AG08396 (cell line): ENCODE results near the gene ROCK2.

Source experiments
- DNase-seq: peaks from one replicate; pipeline ENCODE4 v3.0.0; 2012; ENCODE audit warnings: low spot score, mixed read lengths

ROCK2 gene

DNA sequence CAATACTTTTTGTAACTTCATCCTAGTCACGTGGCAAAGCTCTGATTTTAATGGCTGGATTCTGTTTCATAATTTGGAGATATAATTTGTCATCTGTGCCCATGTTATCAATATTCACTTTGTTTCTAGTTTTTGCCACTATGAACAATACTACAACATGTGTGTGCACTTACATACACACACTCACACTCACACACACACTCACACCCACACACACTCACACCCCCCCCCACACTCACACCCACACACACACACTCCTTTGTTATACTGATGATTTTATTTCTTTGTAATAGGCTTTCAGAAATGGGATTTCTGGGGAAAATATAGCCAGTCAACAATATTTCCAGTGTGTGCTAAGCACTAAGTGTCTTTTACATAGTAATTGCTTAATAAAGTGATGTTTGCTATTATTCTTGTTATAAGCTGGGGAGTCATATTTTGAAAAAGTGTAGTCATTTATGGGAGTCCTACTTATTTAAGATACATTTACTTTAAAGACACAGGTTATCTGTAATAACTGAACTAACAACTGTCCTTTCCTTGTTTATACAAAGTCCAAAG lies 22.8 kb upstream of the ROCK2 start:
- no peak for DNase-seq

GRCh38 chr2:11366326-11366741 lies 21.9 kb upstream of the ROCK2 start:
- no peak for DNase-seq

- no peak for DNase-seq
These were observed 20.9 kb upstream of the ROCK2 start for GRCh38 chr2:11365096-11365879.

- no peak for DNase-seq
These were observed 20.1 kb upstream of the ROCK2 start for GRCh38 chr2:11364565-11364887.

GRCh38 chr2:11363868-11364564 lies 19.6 kb upstream of the ROCK2 start:
- DNase-seq, result no peak

DNA sequence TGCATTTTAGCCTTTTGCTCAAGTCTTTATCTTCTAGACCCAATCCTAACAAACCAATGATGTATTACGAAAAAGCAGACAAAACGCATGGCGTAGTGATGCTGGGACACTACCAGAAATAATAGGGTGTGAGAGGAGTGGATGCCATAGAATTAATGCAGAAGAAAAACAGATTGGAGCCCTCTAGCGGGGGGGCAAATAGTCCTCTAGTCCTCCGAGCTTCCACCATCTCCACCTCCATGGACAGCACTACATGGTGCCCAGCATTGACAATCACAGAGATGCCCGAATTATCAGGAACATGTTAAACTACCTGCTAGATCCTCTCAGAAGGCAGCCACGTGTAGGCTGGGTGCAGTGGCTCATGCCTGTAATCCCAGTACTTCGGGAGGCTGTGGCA lies 15.4 kb upstream of the ROCK2 start:
- no peak for DNase-seq

- DNase-seq, result peak; percentile 42
These were observed 13.1 kb upstream of the ROCK2 start for GRCh38 chr2:11357428-11357972.

- DNase-seq, result no peak
These were observed 12.3 kb upstream of the ROCK2 start for GRCh38 chr2:11356764-11357163.

DNA sequence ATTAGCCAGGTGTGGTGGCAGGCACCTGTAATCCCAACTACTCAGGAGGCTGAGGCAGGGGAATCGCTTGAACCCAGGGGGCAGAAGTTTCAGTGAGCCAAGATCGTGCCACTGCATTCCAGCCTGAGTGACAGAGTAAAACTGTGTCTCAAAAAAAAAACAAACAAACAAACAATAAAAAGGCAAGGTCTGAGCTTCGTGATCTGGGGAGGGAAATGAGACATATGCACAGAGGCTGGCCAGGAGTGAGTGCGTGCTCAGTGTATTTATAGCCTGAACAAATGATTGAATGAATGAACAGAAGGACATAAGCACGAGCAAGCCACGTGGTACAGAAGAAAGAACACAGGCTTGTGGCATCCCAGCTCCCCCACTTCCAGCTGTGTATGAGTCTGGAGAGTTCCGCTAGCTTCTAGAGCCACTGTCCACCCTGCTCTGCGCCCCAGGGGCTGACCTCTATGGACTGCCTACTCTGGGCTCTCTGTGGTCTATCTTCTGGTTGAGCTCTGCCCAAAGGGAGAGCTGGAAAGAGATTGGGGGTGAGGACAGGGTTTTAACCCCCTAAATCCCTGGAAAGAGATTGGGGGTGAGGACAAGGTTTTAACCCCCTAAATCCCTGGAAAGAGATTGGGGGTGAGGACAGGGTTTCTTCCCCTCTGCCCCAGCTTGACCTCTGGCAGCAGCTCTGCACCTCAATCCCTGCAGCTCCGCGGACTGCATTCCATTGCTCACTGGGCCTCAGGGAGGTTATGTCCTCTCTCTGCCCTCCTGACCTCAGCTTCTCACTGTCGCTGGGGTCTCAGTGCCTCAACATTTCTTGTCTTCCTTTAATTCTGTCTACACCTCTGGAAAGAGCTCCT lies 11.0 kb upstream of the ROCK2 start:
- no peak for DNase-seq

- DNase-seq, result no peak
These were observed 10.1 kb upstream of the ROCK2 start for GRCh38 chr2:11354363-11355154.

- no peak for DNase-seq
These were observed 8.5 kb upstream of the ROCK2 start for GRCh38 chr2:11352781-11353537.

DNA sequence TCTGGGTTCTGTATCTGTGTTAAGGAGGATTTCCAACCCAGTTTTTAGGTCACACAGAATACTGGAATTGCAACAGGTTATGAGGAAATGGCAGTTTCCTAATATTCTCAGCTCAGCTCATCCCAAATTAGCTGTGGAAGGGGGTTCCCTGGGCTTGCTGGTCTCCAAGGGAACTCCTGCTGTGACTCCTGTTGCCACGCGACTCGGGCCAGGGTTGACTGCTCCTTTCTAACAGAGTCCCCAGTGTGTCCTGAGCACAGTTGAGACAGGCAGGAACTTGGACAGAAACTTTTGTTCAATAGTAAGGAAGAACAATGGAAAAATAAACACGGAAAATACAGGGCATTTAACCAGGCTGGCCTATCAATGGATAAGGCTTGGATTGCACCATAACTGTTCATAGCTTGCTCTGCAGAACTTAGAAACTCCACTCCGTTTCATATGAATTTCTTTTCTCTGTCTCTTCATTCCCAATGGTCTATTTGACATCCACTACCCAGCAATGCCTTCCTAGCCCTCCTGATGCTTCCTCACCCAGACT lies 3.8 kb upstream of the ROCK2 start:
- DNase-seq, result no peak

DNA sequence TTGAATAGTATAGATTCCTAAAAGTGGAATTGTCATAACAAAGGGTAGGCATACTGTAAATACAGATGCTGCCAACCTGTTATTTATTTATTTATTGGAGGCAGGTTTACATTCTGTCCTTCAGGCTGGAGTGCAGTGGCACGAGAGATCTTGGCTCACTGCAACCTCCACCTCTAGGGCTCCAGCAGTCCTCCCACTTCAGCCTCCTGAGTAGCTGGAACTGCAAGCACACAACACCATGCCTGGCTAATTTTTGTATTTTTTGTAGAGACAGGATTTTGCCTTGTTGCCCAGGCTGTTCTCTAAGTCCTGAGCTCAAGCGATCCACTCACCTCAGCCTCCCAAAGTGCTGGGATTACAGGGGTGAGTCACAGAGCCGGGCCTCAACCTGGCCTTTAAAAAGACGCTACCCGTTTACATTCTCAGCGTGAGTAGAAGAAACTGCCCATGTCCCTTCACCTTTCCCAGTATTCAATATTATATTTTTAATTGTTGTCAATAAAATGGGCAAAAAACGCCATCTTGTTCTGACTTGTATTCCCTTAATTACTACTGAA lies 3.0 kb upstream of the ROCK2 start:
- no peak for DNase-seq

GRCh38 chr2:11346023-11346482 lies 1.6 kb upstream of the ROCK2 start:
- DNase-seq, result no peak

- peak; percentile 83 for DNase-seq
These were observed 681 bp upstream of the ROCK2 start for GRCh38 chr2:11344956-11345677.

DNA sequence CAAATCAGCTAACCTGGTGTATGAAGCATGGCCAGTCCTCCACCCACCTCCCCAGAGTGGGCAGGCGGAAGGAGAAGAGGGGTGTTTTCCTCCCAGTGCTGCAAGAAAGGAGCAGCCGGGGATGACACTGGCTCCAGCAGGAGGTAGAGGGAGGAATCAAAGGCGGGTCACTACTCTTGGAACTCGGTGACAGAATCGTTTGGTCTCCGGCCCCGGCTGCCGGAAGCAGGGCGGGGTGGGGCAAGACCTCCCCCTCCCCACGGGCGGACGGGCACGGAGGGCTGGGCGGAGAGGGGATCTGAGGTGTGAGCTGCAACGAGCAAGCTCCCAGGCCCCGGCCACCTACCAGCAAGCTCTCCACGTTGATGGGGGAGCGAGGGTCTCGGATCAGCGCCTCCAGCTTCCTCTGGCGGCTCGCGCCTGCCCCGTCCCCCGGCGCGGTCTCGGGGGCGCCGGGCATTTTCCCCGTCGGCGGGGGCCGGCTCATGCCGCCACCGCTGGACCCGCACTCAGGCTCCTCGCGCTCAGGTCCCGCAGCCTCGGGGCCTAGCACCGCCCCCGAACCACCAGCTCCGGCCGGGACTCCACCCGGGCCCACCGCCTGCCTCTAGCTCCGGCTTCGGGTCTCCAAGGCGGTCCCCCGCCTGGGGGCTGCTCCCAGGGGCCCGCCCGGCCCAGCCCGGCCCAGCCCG lies 640 bp downstream of the ROCK2 start:
- DNase-seq, result peak; percentile 31

GRCh38 chr2:11343368-11343649 lies 1.1 kb downstream of the ROCK2 start:
- DNase-seq, result no peak

GRCh38 chr2:11342551-11343367 lies 1.7 kb downstream of the ROCK2 start:
- DNase-seq, result peak; percentile 70
